Measurements from ENCODE around the gene NFASC.

Gene NFASC

DNA sequence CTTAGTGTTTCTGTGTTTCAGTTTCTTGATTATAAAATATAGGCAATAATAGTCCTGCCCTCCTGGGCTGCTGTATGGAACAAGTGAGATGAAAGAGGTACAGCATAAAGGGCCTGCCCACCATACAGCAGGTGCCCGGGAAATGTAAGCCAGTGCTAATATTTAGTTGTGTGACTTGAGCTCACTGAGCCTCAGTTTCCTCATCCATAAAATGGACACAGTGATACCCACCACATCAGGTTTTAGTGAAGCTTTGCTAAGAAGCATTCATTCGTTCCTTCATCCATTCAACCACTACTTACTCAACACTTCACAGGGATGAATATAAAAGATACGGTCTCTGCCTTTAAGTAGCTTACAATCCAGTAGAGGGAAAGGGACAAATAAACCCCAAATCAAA lies 192.2 kb downstream of the NFASC start:
- DNase-seq (ENCODE audit: low spot score) = no peak

DNA sequence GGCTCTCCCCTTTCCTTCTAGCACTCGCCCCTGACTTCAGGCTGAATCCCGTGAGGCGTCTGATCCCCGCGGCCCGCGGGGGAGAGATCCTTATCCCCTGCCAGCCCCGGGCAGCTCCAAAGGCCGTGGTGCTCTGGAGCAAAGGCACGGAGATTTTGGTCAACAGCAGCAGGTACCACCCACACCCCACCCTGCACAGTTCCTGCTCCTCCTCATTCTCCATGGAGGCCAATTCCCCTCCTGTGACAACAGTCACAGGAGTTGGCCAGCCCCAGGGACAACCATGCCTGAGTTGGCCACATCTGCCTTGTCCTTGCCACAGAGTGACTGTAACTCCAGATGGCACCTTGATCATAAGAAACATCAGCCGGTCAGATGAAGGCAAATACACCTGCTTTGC lies 193.6 kb downstream of the NFASC start:
- DNase-seq (ENCODE audit: low spot score) = no peak

DNA sequence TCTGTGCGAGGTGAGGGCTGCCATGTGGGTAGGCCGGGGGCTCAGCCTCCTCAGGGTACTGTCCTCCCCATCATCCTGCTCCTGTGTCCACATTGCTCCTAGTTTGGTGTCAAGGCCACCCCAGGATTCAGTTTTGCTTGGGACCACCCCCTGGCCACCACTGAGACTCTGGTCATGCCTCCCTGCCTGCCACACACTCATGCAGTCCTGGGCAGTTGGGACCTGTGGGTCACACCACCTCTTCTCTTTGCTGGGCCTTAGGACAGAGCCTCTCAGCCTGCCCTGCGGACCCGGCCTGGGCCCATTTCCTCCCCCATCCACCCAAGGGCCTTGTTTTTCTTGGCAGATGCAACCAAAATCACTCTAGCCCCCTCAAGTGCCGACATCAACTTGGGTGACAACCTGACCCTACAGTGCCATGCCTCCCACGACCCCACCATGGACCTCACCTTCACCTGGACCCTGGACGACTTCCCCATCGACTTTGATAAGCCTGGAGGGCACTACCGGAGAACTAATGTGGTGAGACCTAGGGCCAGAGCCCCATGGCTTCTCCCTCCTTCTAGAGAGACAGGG lies 194.2 kb downstream of the NFASC start:
- DNase-seq (ENCODE audit: low spot score) = no peak

DNA sequence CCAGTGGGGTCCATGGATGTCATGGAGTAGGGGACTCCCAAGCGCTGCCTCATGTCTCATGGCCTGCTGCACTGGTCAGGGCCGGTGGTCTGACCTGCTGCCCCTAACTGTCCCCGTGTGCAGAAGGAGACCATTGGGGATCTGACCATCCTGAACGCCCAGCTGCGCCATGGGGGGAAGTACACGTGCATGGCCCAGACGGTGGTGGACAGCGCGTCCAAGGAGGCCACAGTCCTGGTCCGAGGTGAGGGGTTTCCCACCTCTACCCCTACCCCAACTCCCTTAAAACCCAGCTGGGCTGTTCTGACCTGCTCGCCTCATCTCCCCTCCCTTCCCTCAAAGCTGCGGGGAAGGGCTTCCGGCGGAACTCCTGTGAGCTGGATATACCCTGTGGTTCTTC lies 195.0 kb downstream of the NFASC start:
- DNase-seq (ENCODE audit: low spot score) = no peak

DNA sequence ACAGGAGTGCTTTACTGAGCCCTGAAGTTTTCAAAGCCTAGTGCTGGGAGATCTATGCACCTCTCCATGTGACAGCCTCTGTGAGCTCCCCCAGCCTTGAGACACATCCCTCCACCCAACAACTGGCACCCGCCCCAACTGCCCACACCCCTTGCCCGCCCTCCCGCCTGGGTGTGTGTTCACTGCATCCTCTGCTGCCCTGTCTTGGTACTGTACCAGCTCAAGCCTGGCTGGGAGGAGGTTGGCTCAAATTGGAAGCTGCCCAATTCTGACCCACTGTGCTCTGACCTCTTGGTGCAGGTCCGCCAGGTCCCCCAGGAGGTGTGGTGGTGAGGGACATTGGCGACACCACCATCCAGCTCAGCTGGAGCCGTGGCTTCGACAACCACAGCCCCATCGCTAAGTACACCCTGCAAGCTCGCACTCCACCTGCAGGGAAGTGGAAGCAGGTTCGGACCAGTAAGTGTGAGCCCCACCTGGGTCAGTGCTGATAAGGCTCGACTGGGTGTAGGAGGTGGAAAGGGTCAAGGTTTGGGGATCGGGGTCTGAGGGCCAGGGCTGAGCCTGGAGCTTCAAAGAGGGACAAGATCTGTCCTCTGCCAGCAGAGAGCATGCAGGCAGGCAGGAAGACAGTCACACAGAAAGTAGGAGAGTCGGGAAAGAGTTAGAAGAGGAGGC lies 195.6 kb downstream of the NFASC start:
- no peak for DNase-seq (ENCODE audit: low spot score)

DNA sequence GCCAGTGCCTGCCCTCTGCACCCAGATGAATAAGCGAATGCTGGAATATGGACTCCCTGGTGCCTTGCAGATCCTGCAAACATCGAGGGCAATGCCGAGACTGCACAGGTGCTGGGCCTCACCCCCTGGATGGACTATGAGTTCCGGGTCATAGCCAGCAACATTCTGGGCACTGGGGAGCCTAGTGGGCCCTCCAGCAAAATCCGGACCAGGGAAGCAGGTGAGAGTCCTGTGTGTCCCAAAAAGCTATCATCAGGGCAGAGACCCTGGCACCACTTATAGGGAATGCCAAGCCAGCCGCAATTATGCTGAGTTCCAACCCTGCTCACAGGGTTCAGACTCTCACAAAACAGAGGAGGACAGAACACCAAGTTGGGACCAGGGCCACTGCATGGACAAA lies 196.4 kb downstream of the NFASC start:
- DNase-seq (ENCODE audit: low spot score) = no peak

DNA sequence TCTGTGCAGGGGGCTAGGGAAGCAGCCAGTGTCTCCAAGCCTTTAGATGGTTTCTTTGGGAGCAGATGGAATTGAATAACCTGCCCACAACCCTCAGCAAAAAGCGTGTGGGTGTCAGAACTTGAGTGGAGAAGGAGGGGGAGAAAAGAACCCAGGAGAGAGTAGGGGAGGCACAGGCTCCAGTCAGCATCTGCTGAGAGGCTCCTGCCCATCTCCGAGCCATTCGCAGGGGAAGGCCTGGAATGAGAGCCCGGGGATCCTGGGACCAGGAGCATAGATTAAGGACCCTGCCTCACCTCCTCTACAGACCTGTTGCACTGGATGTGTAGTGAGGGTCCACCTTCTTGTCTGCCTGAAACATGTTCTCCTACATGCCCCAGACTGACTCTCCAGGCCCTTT lies 197.3 kb downstream of the NFASC start:
- DNase-seq (ENCODE audit: low spot score) = no peak

DNA sequence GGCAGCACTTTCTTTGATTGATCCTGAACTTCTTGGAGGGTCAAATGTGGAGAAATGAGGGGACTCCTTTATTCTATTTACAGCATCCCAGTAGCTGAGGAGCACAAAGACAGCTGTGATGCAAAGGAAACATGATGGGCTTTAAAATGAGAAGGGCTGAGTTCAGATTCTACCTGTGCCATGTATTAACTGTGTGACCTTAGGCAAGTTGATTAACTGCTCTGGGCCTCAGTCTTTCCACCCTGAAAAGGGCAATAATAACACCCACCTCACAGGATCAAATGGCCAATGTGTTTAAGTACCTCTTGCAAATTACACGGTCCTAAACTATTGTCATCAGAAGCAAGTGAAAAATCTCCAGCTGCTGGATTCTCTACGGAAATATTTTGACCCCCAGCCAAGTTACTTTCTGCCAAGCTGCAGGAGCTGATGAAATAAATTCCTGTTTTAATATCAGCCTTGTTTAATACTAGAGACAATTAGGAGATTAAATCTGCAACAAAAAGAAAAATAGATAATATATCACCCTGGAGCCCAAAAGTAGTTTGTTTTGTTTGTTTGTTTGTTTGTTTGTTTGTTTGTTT lies 197.9 kb downstream of the NFASC start:
- DNase-seq (ENCODE audit: low spot score) = no peak

DNA sequence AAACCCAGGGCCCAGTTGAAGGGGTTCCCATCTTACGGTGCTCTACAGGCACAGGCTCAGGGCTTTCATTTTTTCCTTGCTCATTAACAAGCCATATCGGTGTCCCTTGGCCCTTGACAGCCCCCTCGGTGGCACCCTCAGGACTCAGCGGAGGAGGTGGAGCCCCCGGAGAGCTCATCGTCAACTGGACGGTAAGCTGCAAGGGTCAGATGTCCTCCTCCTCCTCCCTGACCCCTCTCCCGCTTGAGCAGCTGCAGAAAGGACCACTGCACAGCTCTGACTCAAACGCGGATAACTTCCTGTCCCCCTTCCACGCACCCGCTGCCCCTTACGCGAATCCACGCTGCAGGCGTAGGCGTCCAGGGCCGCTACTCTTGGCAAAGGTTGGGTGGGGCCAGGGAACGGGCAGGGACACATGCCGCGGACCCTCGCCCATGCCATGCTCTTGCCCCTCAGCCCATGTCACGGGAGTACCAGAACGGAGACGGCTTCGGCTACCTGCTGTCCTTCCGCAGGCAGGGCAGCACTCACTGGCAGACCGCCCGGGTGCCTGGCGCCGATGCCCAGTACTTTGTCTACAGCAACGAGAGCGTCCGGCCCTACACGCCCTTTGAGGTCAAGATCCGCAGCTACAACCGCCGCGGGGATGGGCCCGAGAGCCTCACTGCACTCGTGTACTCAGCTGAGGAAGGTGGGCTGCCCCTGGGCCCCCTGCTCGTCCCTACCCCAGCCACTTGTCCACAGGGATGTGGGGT lies 198.9 kb downstream of the NFASC start:
- DNase-seq (ENCODE audit: low spot score) = no peak

DNA sequence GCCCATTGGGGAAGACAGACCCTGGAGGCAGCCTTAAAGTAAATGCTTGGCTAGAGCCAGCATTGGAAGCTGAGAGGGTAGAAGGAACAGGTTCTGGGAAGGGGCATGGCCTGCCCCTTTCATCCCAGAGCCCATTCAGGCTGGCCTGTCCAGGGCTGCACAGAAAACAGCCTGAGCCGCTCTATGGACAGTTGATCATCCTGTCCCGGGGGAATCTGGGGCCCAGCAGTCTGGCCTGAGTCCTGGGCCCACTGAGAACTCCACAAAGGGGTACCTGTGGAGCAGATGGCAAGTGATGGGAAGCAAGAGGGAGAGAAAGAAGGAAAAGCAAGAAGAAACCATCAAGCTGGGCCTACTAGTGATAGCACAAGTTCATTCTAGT lies 200.4 kb downstream of the NFASC start:
- DNase-seq (ENCODE audit: low spot score) = no peak

DNA sequence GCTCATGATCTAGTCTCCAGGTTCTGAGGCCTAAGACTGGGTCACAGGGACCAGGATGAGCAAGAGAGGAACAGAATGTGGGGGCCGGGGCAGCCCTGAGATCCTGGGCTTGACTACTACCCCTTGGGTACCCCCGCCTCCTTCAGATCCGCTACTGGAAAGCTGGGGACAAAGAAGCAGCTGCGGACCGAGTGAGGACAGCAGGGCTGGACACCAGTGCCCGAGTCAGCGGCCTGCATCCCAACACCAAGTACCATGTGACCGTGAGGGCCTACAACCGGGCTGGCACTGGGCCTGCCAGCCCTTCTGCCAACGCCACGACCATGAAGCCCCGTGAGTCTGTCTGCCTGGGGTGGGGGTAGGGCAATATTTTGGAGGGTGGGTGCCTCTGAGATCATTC lies 201.1 kb downstream of the NFASC start:
- DNase-seq (ENCODE audit: low spot score) = no peak

DNA sequence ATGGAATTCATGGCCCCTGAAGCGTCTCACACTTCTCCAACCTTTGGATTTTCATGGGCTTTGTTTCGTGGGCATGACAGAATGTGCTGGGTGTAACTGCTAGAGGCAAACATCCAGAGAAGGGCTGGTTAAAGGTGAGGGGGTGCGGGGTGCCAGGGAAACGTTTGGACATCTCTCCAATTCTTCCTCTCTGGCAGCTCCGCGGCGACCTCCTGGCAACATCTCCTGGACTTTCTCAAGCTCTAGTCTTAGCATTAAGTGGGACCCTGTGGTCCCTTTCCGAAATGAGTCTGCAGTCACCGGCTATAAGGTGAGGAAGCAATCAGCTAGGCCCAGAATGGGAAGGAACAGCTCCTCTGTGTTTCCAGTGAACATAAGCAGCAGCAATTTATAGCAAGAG lies 201.6 kb downstream of the NFASC start:
- no peak for DNase-seq (ENCODE audit: low spot score)
